ENCODE data around the gene F5. TPM values are rescaled to one million over a fixed set of nuclear protein-coding genes. Genes with fewer than 3 reads are reported as not detected.

Gene F5
- total and polyA plus RNA-seq, 2 donors (not counting 1 experiment from before 2014, with no cell fraction given): 0.01 to 0.27 TPM

DNA sequence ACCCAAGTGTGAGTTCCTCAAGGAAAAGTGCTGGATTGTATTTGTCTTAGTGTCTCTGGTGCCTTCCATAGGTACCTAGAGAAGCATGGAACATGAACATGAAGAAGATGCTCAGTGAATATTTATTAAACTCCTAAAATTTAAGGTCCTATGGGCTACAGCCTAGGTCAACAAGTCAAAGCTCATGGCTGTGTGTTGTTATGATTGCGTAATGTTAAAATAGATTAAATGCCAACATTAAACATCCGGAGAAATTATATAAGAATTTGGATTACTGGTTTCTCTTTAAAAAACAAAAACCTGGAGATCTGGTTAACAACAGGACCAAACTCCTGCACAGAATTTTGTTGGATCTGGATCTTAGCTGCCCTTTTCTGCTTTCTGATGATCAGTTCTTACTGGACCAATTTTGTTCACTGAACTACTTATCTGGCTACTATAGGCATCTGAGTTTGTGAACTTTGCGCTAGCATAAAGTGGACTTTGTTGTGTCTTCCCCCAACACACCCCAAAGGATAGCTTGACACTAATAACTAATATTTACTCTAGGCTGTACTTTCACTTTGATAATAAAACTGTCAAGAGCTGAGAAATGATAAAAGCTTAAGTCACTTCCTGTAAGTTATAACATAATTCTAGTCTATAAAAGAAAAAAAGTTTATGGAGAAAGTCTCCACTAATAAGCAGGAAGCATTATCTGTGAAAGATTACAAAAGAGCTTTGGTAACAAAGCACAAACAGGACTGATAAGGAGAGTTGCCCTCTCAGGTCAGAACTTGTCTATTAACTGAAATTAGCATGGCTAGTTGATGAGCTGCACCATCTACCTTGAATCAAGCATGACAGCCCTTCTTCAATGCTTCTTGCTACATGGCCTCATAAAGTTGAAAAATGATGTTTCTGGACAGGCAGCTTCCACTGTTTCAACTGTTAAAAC, 20.7 kb downstream of the F5 start:
- Histone ChIP-seq H2AFZ (ENCODE audit: insufficient read depth, low read depth, low read length, poor library complexity, severe bottlenecking) (no peak overlapping the region), H3K4me3 (ENCODE audit: control extremely low read depth in 1 of 5, extremely low read depth in 1 of 5, insufficient read depth in 1 of 5, low read depth in 2 of 5, low read length in 4 of 5) (no peak overlapping the region), H3K9me3 (ENCODE audit: control extremely low read depth in 1 of 3, control insufficient read depth in 2 of 3, insufficient read depth in 1 of 3, low read length in 2 of 3) (peaks cover 0 to 2% (median 0%) of the 10 kb centered on the region in 3 donors), H3K4me1 (ENCODE audit: control insufficient read depth in 2 of 2, insufficient read depth in 2 of 2, low read length in 2 of 2) (no peaks in the 10 kb centered on the region), H3K9ac (ENCODE audit: low read length) (no peak overlapping the region), H3K79me2 (ENCODE audit: control insufficient read depth, insufficient read depth, low read length) (no peaks in the 10 kb centered on the region), H3K27me3 (replicated peaks in 1 of 4; ENCODE audit: control extremely low read depth in 1 of 4, control insufficient read depth in 3 of 4, insufficient read depth in 4 of 4, low read length in 3 of 4) (peaks cover 0 to 4% (median 2%) of the 10 kb centered on the region in 4 experiments), H3K36me3 (replicated peaks in 1 of 2; ENCODE audit: control extremely low read depth in 1 of 2, control insufficient read depth in 1 of 2, extremely low read depth in 1 of 2, insufficient read depth in 2 of 2, low read length in 1 of 2) (no peaks in the 10 kb centered on the region), H3K27ac (ENCODE audit: low read length in 2 of 2) (no peak overlapping the region), H3K4me2 (replicated peaks; ENCODE audit: low read depth, low read length, poor library complexity, severe bottlenecking) (no peak overlapping the region), H4K20me1 (ENCODE audit: control insufficient read depth, insufficient read depth, low read length, poor library complexity, severe bottlenecking) (no peaks in the 10 kb centered on the region)
- CTCF ChIA-PET: interaction anchor here (0.6 to 1.2 kb wide), 4 partner anchors 15 to 129 kb away, joined by 3 to 5 read pairs (median 4); no protein-coding TSS in a partner anchor
- Mint-ChIP-seq H3K27me3 (peaks cover 32% of the 10 kb centered on the region), H3K4me3 (no peak overlapping the region), H3K4me1 (no peaks in the 10 kb centered on the region), H3K27ac (no peak overlapping the region), H3K9me3 (ENCODE audit: insufficient read depth) (peaks cover 8% of the 10 kb centered on the region)
- ATAC-seq (ENCODE audit: low read depth) (no peak), DNase-seq (no peak)
- no CpG with 5 or more reads among the region's 3 CpGs for WGBS (ENCODE audit: insufficient coverage)
- TF ChIP-seq EZH2 (IDR thresholded peaks at IDR 0.05; ENCODE audit: borderline replicate concordance, insufficient read depth, low read depth, low read length, poor library complexity, severe bottlenecking): no peak
- TF ChIP-seq, protein P1, sequence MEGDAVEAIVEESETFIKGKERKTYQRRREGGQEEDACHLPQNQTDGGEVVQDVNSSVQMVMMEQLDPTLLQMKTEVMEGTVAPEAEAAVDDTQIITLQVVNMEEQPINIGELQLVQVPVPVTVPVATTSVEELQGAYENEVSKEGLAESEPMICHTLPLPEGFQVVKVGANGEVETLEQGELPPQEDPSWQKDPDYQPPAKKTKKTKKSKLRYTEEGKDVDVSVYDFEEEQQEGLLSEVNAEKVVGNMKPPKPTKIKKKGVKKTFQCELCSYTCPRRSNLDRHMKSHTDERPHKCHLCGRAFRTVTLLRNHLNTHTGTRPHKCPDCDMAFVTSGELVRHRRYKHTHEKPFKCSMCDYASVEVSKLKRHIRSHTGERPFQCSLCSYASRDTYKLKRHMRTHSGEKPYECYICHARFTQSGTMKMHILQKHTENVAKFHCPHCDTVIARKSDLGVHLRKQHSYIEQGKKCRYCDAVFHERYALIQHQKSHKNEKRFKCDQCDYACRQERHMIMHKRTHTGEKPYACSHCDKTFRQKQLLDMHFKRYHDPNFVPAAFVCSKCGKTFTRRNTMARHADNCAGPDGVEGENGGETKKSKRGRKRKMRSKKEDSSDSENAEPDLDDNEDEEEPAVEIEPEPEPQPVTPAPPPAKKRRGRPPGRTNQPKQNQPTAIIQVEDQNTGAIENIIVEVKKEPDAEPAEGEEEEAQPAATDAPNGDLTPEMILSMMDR (IDR thresholded peaks at IDR 0.05): no peak
- POLR2A ChIA-PET: no interaction called here
- intact Hi-C loops (cut with micrococcal nuclease): no loop called here

DNA sequence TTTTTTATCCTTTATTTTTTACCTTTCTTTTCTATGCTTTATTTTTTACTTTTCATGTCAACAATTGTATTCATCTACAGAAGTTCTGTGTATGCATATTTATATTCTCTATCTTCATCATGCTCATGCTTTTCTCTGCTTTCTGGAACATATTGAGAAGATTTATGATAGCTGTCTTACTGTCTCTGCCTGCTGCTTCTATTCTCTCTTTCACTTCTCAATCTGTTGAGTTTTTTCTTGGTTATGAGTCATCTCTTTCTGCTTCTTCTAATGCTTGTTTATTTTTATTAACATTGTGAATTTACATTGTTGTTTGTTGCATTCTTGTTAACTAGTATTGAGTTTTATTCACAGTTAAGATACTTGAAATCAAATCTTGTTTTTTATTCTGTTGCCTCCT, 22.6 kb downstream of the F5 start:
- Histone ChIP-seq H3K9ac (ENCODE audit: low read length) (no peak overlapping the region), H3K4me3 (ENCODE audit: control extremely low read depth in 1 of 5, extremely low read depth in 1 of 5, insufficient read depth in 1 of 5, low read depth in 2 of 5, low read length in 4 of 5) (no peak overlapping the region), H3K4me2 (replicated peaks; ENCODE audit: low read depth, low read length, poor library complexity, severe bottlenecking) (no peak overlapping the region), H3K9me3 (ENCODE audit: control extremely low read depth in 1 of 3, control insufficient read depth in 2 of 3, insufficient read depth in 1 of 3, low read length in 2 of 3) (peaks cover 0 to 2% (median 0%) of the 10 kb centered on the region in 3 donors), H3K79me2 (ENCODE audit: control insufficient read depth, insufficient read depth, low read length) (no peaks in the 10 kb centered on the region), H3K27me3 (replicated peaks in 1 of 4; ENCODE audit: control extremely low read depth in 1 of 4, control insufficient read depth in 3 of 4, insufficient read depth in 4 of 4, low read length in 3 of 4) (peaks cover 0 to 4% (median 2%) of the 10 kb centered on the region in 4 experiments), H4K20me1 (ENCODE audit: control insufficient read depth, insufficient read depth, low read length, poor library complexity, severe bottlenecking) (no peaks in the 10 kb centered on the region), H3K27ac (ENCODE audit: low read length in 2 of 2) (no peak overlapping the region), H2AFZ (ENCODE audit: insufficient read depth, low read depth, low read length, poor library complexity, severe bottlenecking) (no peak overlapping the region), H3K4me1 (ENCODE audit: control insufficient read depth in 2 of 2, insufficient read depth in 2 of 2, low read length in 2 of 2) (no peaks in the 10 kb centered on the region), H3K36me3 (replicated peaks in 1 of 2; ENCODE audit: control extremely low read depth in 1 of 2, control insufficient read depth in 1 of 2, extremely low read depth in 1 of 2, insufficient read depth in 2 of 2, low read length in 1 of 2) (no peaks in the 10 kb centered on the region)
- ChIA-PET POLR2A (no interaction called here), CTCF (no interaction called here)
- Mint-ChIP-seq H3K27ac (no peak overlapping the region), H3K4me3 (no peak overlapping the region), H3K27me3 (peaks cover 35% of the 10 kb centered on the region), H3K9me3 (ENCODE audit: insufficient read depth) (peaks cover 8% of the 10 kb centered on the region), H3K4me1 (no peaks in the 10 kb centered on the region)
- intact Hi-C loops (cut with micrococcal nuclease): no loop called here
- ATAC-seq (ENCODE audit: low read depth): no peak
- DNase-seq: no peak
- TF ChIP-seq, protein P1 (IDR thresholded peaks at IDR 0.05): no peak
- no peak for TF ChIP-seq EZH2 (IDR thresholded peaks at IDR 0.05; ENCODE audit: borderline replicate concordance, insufficient read depth, low read depth, low read length, poor library complexity, severe bottlenecking)
